ENCODE measurements around the gene ITPKB. TPM values are rescaled to one million over a fixed set of nuclear protein-coding genes. Genes with fewer than 3 reads are reported as not detected.

ITPKB gene
- total RNA-seq, 1 experiment from 2014 or later, result 17.7 TPM

- Histone ChIP-seq H3K4me3 (ENCODE audit: low read length) (no peak overlapping the region), H3K9me3 (ENCODE audit: low read length) (no peaks in the 10 kb centered on the region), H3F3A (ENCODE audit: low read length, unreplicated experiment) (no peaks in the 10 kb centered on the region), H3K27ac (ENCODE audit: low read length) (no peak overlapping the region), H2AFZ (ENCODE audit: low read length) (no peak overlapping the region), H3K36me3 (ENCODE audit: low read depth, low read length) (no peaks in the 10 kb centered on the region), H3K4me1 (ENCODE audit: insufficient read depth, low read length) (peaks cover 12% of the 10 kb centered on the region), H3K9me2 (replicated peaks; ENCODE audit: low read length) (no peaks in the 10 kb centered on the region), H3K79me2 (ENCODE audit: low read length) (no peaks in the 10 kb centered on the region), H3K9ac (ENCODE audit: low read length) (no peak overlapping the region), H4K20me1 (ENCODE audit: low read length) (no peaks in the 10 kb centered on the region), H3K4me2 (ENCODE audit: low read length) (no peak overlapping the region), H3K27me3 (ENCODE audit: low read length) (no peaks in the 10 kb centered on the region)
- CTCF ChIA-PET, result no interaction called here
- intact Hi-C loops (cut with micrococcal nuclease), result no loop called here
- ATAC-seq (no peak), DNase-seq (no peak)
- TF ChIP-seq EZH2 (IDR thresholded peaks at IDR 0.05; ENCODE audit: low read length, unreplicated experiment), result no peak
- no TSS peak for BruUV-seq (replicated peaks)
- POLR2A ChIA-PET (ENCODE audit: unreplicated experiment), result no interaction called here
These were observed 85.7 kb downstream of the ITPKB start for GRCh38 chr1:226653311-226653921.

GRCh38 chr1:226652613-226653012, 86.5 kb downstream of the ITPKB start:
- DNase-seq (no peak), ATAC-seq (no peak)
- H3K27ac ChIP-seq (ENCODE audit: low read length), result no peak overlapping the region
- no peaks in the 10 kb centered on the region for H3K9me3 ChIP-seq (ENCODE audit: low read length)
- ChIA-PET CTCF (no interaction called here), POLR2A (ENCODE audit: unreplicated experiment) (no interaction called here)
- H2AFZ ChIP-seq (ENCODE audit: low read length), result no peak overlapping the region
- H3K9me2 ChIP-seq (replicated peaks; ENCODE audit: low read length), result no peaks in the 10 kb centered on the region
- intact Hi-C loops (cut with micrococcal nuclease), result no loop called here
- no peak overlapping the region for H3K4me3 ChIP-seq (ENCODE audit: low read length)
- H3K4me2 ChIP-seq (ENCODE audit: low read length), result no peak overlapping the region
- TF ChIP-seq EZH2 (IDR thresholded peaks at IDR 0.05; ENCODE audit: low read length, unreplicated experiment) (no peak), EZH2phosphoT487 (IDR thresholded peaks at IDR 0.05; ENCODE audit: borderline replicate concordance, low read length) (no peak), CTCF (conservative IDR thresholded peaks at IDR 0.05; ENCODE audit: low read depth, low read length) (no peak)
- H3K4me1 ChIP-seq (ENCODE audit: insufficient read depth, low read length), result peaks cover 12% of the 10 kb centered on the region
- H3K36me3 ChIP-seq (ENCODE audit: low read depth, low read length), result 0 out of 2 replicates have a peak, but pooled peaks cover under 1% of the 10 kb centered on the region
- no peaks in the 10 kb centered on the region for H3F3A ChIP-seq (ENCODE audit: low read length, unreplicated experiment)
- H3K79me2 ChIP-seq (ENCODE audit: low read length), result no peaks in the 10 kb centered on the region
- no peaks in the 10 kb centered on the region for H3K27me3 ChIP-seq (ENCODE audit: low read length)
- no peak overlapping the region for H3K9ac ChIP-seq (ENCODE audit: low read length)
- no peaks in the 10 kb centered on the region for H4K20me1 ChIP-seq (ENCODE audit: low read length)
- BruUV-seq (replicated peaks), result no TSS peak

GRCh38 chr1:226651732-226652105, 87.4 kb downstream of the ITPKB start:
- H3K27ac ChIP-seq (ENCODE audit: low read length), result no peak overlapping the region
- no peak for TF ChIP-seq CTCF (conservative IDR thresholded peaks at IDR 0.05; ENCODE audit: low read depth, low read length)
- no peak for TF ChIP-seq EZH2phosphoT487 (IDR thresholded peaks at IDR 0.05; ENCODE audit: borderline replicate concordance, low read length)
- no peak for TF ChIP-seq EZH2 (IDR thresholded peaks at IDR 0.05; ENCODE audit: low read length, unreplicated experiment)
- intact Hi-C loops (cut with micrococcal nuclease), result no loop called here
- POLR2A ChIA-PET (ENCODE audit: unreplicated experiment), result no interaction called here
- ATAC-seq (no peak), DNase-seq (no peak)
- no peaks in the 10 kb centered on the region for H3K9me3 ChIP-seq (ENCODE audit: low read length)
- H3F3A ChIP-seq (ENCODE audit: low read length, unreplicated experiment), result no peaks in the 10 kb centered on the region
- no peak overlapping the region for H3K4me3 ChIP-seq (ENCODE audit: low read length)
- H2AFZ ChIP-seq (ENCODE audit: low read length), result no peak overlapping the region
- H3K9me2 ChIP-seq (replicated peaks; ENCODE audit: low read length), result no peaks in the 10 kb centered on the region
- CTCF ChIA-PET, result no interaction called here
- no peaks in the 10 kb centered on the region for H3K27me3 ChIP-seq (ENCODE audit: low read length)
- no peak overlapping the region for H3K9ac ChIP-seq (ENCODE audit: low read length)
- BruUV-seq (replicated peaks), result no TSS peak
- H3K36me3 ChIP-seq (ENCODE audit: low read depth, low read length), result 0 out of 2 replicates have a peak, but pooled peaks cover 3% of the 10 kb centered on the region
- no peaks in the 10 kb centered on the region for H4K20me1 ChIP-seq (ENCODE audit: low read length)
- H3K4me2 ChIP-seq (ENCODE audit: low read length), result no peak overlapping the region
- H3K79me2 ChIP-seq (ENCODE audit: low read length), result no peaks in the 10 kb centered on the region
- peaks cover 3% of the 10 kb centered on the region for H3K4me1 ChIP-seq (ENCODE audit: insufficient read depth, low read length)

All from PC-3 (cell line).